Activated CD4-positive, alpha-beta memory T cell treated with anti-CD3 and anti-CD28 coated beads, Interleukin-2, amount 10 ng/mL, durations not matched to agents 7 days and 5 days (primary cell): Measurements from ENCODE around the gene ATF7. TPM values are rescaled to one million over a fixed set of nuclear protein-coding genes. Genes with fewer than 3 reads are reported as not detected.
"Not testable (repeated sequence)": the region's sequence is repeated elsewhere in the genome, so short reads cannot be mapped to it uniquely, and the experiment has no call there.

Experiments used
- CTCF ChIA-PET: fragments of 350-600 bp; sonication (Branson Sonifier 250); formaldehyde crosslinking; loops from one replicate; lab custom pipeline; 2021; ENCODE audit warnings: antibody characterized with exemption, inconsistent platforms; lab: Charles Lee
- POLR2A ChIA-PET: fragments of 350-600 bp; sonication (Branson Sonifier 250); formaldehyde crosslinking; loops from one replicate; lab custom pipeline; 2021; ENCODE audit warnings: antibody characterized with exemption; lab: Charles Lee
- DNase-seq: peaks from one replicate; pipeline ENCODE4 v3.0.0-alpha.2; 2020
- H3K27ac Mint-ChIP-seq: one replicate; pipeline ENCODE4 v1.8.0; 2021; ENCODE audit warnings: mild to moderate bottlenecking, mixed read lengths
- H3K27me3 Mint-ChIP-seq: one replicate; pipeline ENCODE4 v1.8.0; 2021; ENCODE audit warnings: mixed read lengths
- H3K36me3 Mint-ChIP-seq: one replicate; pipeline ENCODE4 v1.8.0; 2021; ENCODE audit warnings: low read depth, mixed read lengths
- H3K4me1 Mint-ChIP-seq: one replicate; pipeline ENCODE4 v1.8.0; 2021; ENCODE audit warnings: mixed read lengths
- H3K4me3 Mint-ChIP-seq: one replicate; pipeline ENCODE4 v1.8.0; 2021; ENCODE audit warnings: mild to moderate bottlenecking, mixed read lengths
- H3K9me3 Mint-ChIP-seq: one replicate; pipeline ENCODE4 v1.8.0; 2021; ENCODE audit warnings: mixed read lengths
- total RNA-seq, 2 experiments: library from RNA; stranded (reverse); gene quantifications; one replicate each; pipeline ENCODE4 v1.2.3, GENCODE V29; 2021

Gene ATF7
- total RNA-seq, 2 experiments from 2014 or later = 21.4 to 24.0 TPM

- ChIA-PET POLR2A (no interaction called here), CTCF (no interaction called here)
- no peaks in the 10 kb centered on the region for H3K4me1 Mint-ChIP-seq
Measured at GRCh38 chr12:53652366-53652765, 26.2 kb upstream of the ATF7 start.

GRCh38 chr12:53651737-53652136 lies 25.6 kb upstream of the ATF7 start:
- Mint-ChIP-seq H3K4me1 (no peaks in the 10 kb centered on the region), H3K4me3 (no peak overlapping the region), H3K27me3 (no peaks in the 10 kb centered on the region), H3K27ac (no peak overlapping the region), H3K36me3 (no peaks in the 10 kb centered on the region), H3K9me3 (no peaks in the 10 kb centered on the region)
- ChIA-PET CTCF (no interaction called here), POLR2A (interaction anchor here (0.6 kb wide), 1 partner anchor 102 kb away, joined by 4 read pairs; no protein-coding TSS in a partner anchor)
- no peak for DNase-seq

More at GRCh38 chr12:53652366-53652765, 26.2 kb upstream of the ATF7 start:
- no peak for DNase-seq
- no peaks in the 10 kb centered on the region for H3K27me3 Mint-ChIP-seq
- no peaks in the 10 kb centered on the region for H3K36me3 Mint-ChIP-seq
- no peak overlapping the region for H3K4me3 Mint-ChIP-seq
- no peak overlapping the region for H3K27ac Mint-ChIP-seq
- H3K9me3 Mint-ChIP-seq = no peaks in the 10 kb centered on the region

- H3K27me3 Mint-ChIP-seq, H3K4me1 Mint-ChIP-seq, H3K9me3 Mint-ChIP-seq, DNase-seq, H3K27ac Mint-ChIP-seq, H3K4me3 Mint-ChIP-seq, H3K36me3 Mint-ChIP-seq, CTCF ChIA-PET, POLR2A ChIA-PET: not testable (repeated sequence)
Measured at GRCh38 chr12:53646300-53646699, 20.1 kb upstream of the ATF7 start.

- DNase-seq = no peak
- H3K36me3 Mint-ChIP-seq = no peaks in the 10 kb centered on the region
- H3K27ac Mint-ChIP-seq = no peak overlapping the region
- no peaks in the 10 kb centered on the region for H3K4me1 Mint-ChIP-seq
- no peaks in the 10 kb centered on the region for H3K9me3 Mint-ChIP-seq
- H3K27me3 Mint-ChIP-seq = peaks cover 2% of the 10 kb centered on the region
- no peak overlapping the region for H3K4me3 Mint-ChIP-seq
- POLR2A ChIA-PET = no interaction called here
- CTCF ChIA-PET = no interaction called here
Measured at GRCh38 chr12:53645165-53645564, 19.0 kb upstream of the ATF7 start.

- Mint-ChIP-seq H3K9me3 (no peaks in the 10 kb centered on the region), H3K27ac (no peak overlapping the region), H3K4me3 (no peak overlapping the region), H3K4me1 (no peaks in the 10 kb centered on the region), H3K36me3 (no peaks in the 10 kb centered on the region), H3K27me3 (peaks cover 2% of the 10 kb centered on the region)
- DNase-seq = no peak
- CTCF ChIA-PET = no interaction called here
- POLR2A ChIA-PET = no interaction called here
Measured at GRCh38 chr12:53644133-53644532, 18.0 kb upstream of the ATF7 start.

- no peak overlapping the region for H3K4me3 Mint-ChIP-seq
- CTCF ChIA-PET = no interaction called here
- no peaks in the 10 kb centered on the region for H3K36me3 Mint-ChIP-seq
- H3K27ac Mint-ChIP-seq = no peak overlapping the region
- peaks cover 2% of the 10 kb centered on the region for H3K27me3 Mint-ChIP-seq
- no peaks in the 10 kb centered on the region for H3K4me1 Mint-ChIP-seq
- DNase-seq = no peak
- H3K9me3 Mint-ChIP-seq = no peaks in the 10 kb centered on the region
- POLR2A ChIA-PET = no interaction called here
Measured at GRCh38 chr12:53643232-53643979, 17.2 kb upstream of the ATF7 start.

GRCh38 chr12:53638057-53638456 lies 11.9 kb upstream of the ATF7 start:
- Mint-ChIP-seq H3K4me3 (no peak overlapping the region), H3K9me3 (no peaks in the 10 kb centered on the region), H3K4me1 (no peaks in the 10 kb centered on the region), H3K27ac (no peak overlapping the region), H3K27me3 (no peaks in the 10 kb centered on the region), H3K36me3 (no peaks in the 10 kb centered on the region)
- ChIA-PET POLR2A (no interaction called here), CTCF (no interaction called here)
- no peak for DNase-seq

- no peak for DNase-seq
- peaks cover 2% of the 10 kb centered on the region for H3K27me3 Mint-ChIP-seq
- no peaks in the 10 kb centered on the region for H3K4me1 Mint-ChIP-seq
- ChIA-PET POLR2A (no interaction called here), CTCF (interaction anchor here (0.6 kb wide), 1 partner anchor 23 kb away, joined by 5 read pairs; no protein-coding TSS in a partner anchor)
- peaks cover 3% of the 10 kb centered on the region for H3K36me3 Mint-ChIP-seq
- H3K4me3 Mint-ChIP-seq = no peak overlapping the region
- H3K9me3 Mint-ChIP-seq = no peaks in the 10 kb centered on the region
- H3K27ac Mint-ChIP-seq = no peak overlapping the region
Measured at GRCh38 chr12:53636641-53637040, 10.5 kb upstream of the ATF7 start.

- H3K27me3 Mint-ChIP-seq, H3K27ac Mint-ChIP-seq, DNase-seq, H3K4me1 Mint-ChIP-seq, POLR2A ChIA-PET, H3K4me3 Mint-ChIP-seq, H3K9me3 Mint-ChIP-seq, H3K36me3 Mint-ChIP-seq: not testable (repeated sequence)
- CTCF ChIA-PET = interaction anchor here (0.6 kb wide), 1 partner anchor 22 kb away, joined by 5 read pairs; no protein-coding TSS in a partner anchor
Measured at GRCh38 chr12:53635708-53636107, 9.5 kb upstream of the ATF7 start.

- H3K27ac Mint-ChIP-seq = no peak overlapping the region
- H3K9me3 Mint-ChIP-seq = no peaks in the 10 kb centered on the region
- ChIA-PET CTCF (no interaction called here), POLR2A (no interaction called here)
- peaks cover 4% of the 10 kb centered on the region for H3K4me1 Mint-ChIP-seq
- no peak for DNase-seq
- no peak overlapping the region for H3K4me3 Mint-ChIP-seq
- peaks cover 3% of the 10 kb centered on the region for H3K36me3 Mint-ChIP-seq
- H3K27me3 Mint-ChIP-seq = peaks cover 7% of the 10 kb centered on the region
Measured at GRCh38 chr12:53631721-53632120, 5.5 kb upstream of the ATF7 start.

GRCh38 chr12:53627919-53628318 lies 1.7 kb upstream of the ATF7 start:
- peaks cover 8% of the 10 kb centered on the region for H3K36me3 Mint-ChIP-seq
- H3K4me1 Mint-ChIP-seq = peaks cover 35% of the 10 kb centered on the region
- DNase-seq = no peak
- H3K27ac Mint-ChIP-seq = no peak overlapping the region
- H3K4me3 Mint-ChIP-seq = no peak overlapping the region
- ChIA-PET CTCF (interaction anchor here (0.7 to 1.0 kb wide), 2 partner anchors 48 to 115 kb away, joined by 3 read pairs; partner anchors contain the start of gene ATP5MC2), POLR2A (interaction anchor here (5.7 kb wide), 1 partner anchor 48 kb away, joined by 34 read pairs; the partner anchor contains the start of gene ATP5MC2)
- no peaks in the 10 kb centered on the region for H3K9me3 Mint-ChIP-seq
- H3K27me3 Mint-ChIP-seq = peaks cover 7% of the 10 kb centered on the region

GRCh38 chr12:53626702-53627169 lies 554 bp upstream of the ATF7 start:
- no peak for DNase-seq
- POLR2A ChIA-PET = interaction anchor here (0.6 to 5.7 kb wide), 4 partner anchors 9 to 89 kb away, joined by 3 to 34 read pairs (median 6); partner anchors contain the start of gene ATP5MC2
- Mint-ChIP-seq H3K4me3 (peak overlapping the region; percentile 99), H3K27me3 (peaks cover 5% of the 10 kb centered on the region), H3K27ac (peak overlapping the region; percentile 87), H3K9me3 (no peaks in the 10 kb centered on the region), H3K36me3 (peaks cover 6% of the 10 kb centered on the region), H3K4me1 (peaks cover 38% of the 10 kb centered on the region)
- CTCF ChIA-PET = interaction anchor here (0.7 to 1.0 kb wide), 4 partner anchors 14 to 131 kb away, joined by 3 to 5 read pairs (median 3); partner anchors contain the start of gene ATP5MC2

GRCh38 chr12:53625373-53625945 lies 723 bp downstream of the ATF7 start:
- ChIA-PET POLR2A (interaction anchor here (1.1 to 5.7 kb wide), 3 partner anchors 8 to 50 kb away, joined by 5 to 34 read pairs (median 8); partner anchors contain the start of gene ATP5MC2), CTCF (interaction anchor here (0.6 to 0.9 kb wide), 4 partner anchors 50 to 598 kb away, joined by 3 to 5 read pairs (median 3); partner anchors contain the start of gene ATP5MC2)
- H3K27me3 Mint-ChIP-seq = no peaks in the 10 kb centered on the region
- H3K4me3 Mint-ChIP-seq = peak overlapping the region; percentile 99
- no peak for DNase-seq
- H3K36me3 Mint-ChIP-seq = peaks cover 8% of the 10 kb centered on the region
- H3K27ac Mint-ChIP-seq = peak overlapping the region; percentile 87
- no peaks in the 10 kb centered on the region for H3K9me3 Mint-ChIP-seq
- peaks cover 40% of the 10 kb centered on the region for H3K4me1 Mint-ChIP-seq
